ENCODE data around the gene ZBED5. TPM values are rescaled to one million over a fixed set of nuclear protein-coding genes. Genes with fewer than 3 reads are reported as not detected.

ZBED5 gene
- total RNA-seq, 1 donor from 2014 or later, result 19.5 TPM

DNA sequence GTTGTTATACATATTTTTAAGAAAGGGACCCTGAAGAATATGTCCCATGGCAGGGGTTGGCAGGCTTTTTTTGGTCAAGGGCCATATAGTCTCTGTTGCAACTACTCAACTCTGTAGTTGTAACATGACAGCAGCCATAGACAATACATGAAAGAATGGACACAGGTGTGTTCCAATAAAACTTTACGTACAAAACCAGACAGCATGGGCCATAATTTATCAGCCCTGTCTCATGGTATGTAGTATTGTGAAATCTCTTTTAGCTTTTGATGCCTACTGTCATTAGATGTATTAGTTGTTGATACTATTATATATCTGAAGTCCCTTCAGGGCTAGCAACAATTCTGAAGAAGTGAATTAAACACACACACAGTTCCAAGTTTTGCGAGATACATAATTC lies 2.6 kb downstream of the ZBED5 start:
- FAIRE-seq (no peak), DNase-seq (ENCODE audit: low read depth) (no peak)
- no peaks in the 10 kb centered on the region for H3K27me3 ChIP-seq (ENCODE audit: control insufficient read depth, insufficient read depth, low read length)
- H3K36me3 ChIP-seq (ENCODE audit: control insufficient read depth, insufficient read depth, low read length), result peaks cover 5% of the 10 kb centered on the region
- no peak for TF ChIP-seq CTCF (IDR thresholded peaks at IDR 0.05; ENCODE audit: insufficient read depth, low read length, severe bottlenecking)
- no peak overlapping the region for H3K4me3 ChIP-seq (ENCODE audit: low read depth, low read length)

GRCh38 chr11:10847960-10848860 lies 9.6 kb downstream of the ZBED5 start:
- DNase-seq (ENCODE audit: low read depth) (no peak), FAIRE-seq (no peak)
- Histone ChIP-seq H3K27me3 (ENCODE audit: control insufficient read depth, insufficient read depth, low read length) (no peaks in the 10 kb centered on the region), H3K4me3 (ENCODE audit: low read depth, low read length) (no peak overlapping the region), H3K36me3 (ENCODE audit: control insufficient read depth, insufficient read depth, low read length) (peaks cover 1% of the 10 kb centered on the region)
- TF ChIP-seq CTCF (IDR thresholded peaks at IDR 0.05; ENCODE audit: insufficient read depth, low read length, severe bottlenecking), result no peak

- no peak overlapping the region for H3K4me3 ChIP-seq (ENCODE audit: low read depth, low read length)
- TF ChIP-seq CTCF (IDR thresholded peaks at IDR 0.05; ENCODE audit: insufficient read depth, low read length, severe bottlenecking), result no peak
- no peak for FAIRE-seq
- DNase-seq (ENCODE audit: low read depth), result no peak
- no peaks in the 10 kb centered on the region for H3K36me3 ChIP-seq (ENCODE audit: control insufficient read depth, insufficient read depth, low read length)
- no peaks in the 10 kb centered on the region for H3K27me3 ChIP-seq (ENCODE audit: control insufficient read depth, insufficient read depth, low read length)
Observed at GRCh38 chr11:10846660-10847059, 11.2 kb downstream of the ZBED5 start.

- Histone ChIP-seq H3K36me3 (ENCODE audit: control insufficient read depth, insufficient read depth, low read length) (no peaks in the 10 kb centered on the region), H3K4me3 (ENCODE audit: low read depth, low read length) (no peak overlapping the region), H3K27me3 (ENCODE audit: control insufficient read depth, insufficient read depth, low read length) (no peaks in the 10 kb centered on the region)
- DNase-seq (ENCODE audit: low read depth), result no peak
- no peak for FAIRE-seq
- TF ChIP-seq CTCF (IDR thresholded peaks at IDR 0.05; ENCODE audit: insufficient read depth, low read length, severe bottlenecking), result no peak
Observed at GRCh38 chr11:10845589-10845988, 12.3 kb downstream of the ZBED5 start.

DNA sequence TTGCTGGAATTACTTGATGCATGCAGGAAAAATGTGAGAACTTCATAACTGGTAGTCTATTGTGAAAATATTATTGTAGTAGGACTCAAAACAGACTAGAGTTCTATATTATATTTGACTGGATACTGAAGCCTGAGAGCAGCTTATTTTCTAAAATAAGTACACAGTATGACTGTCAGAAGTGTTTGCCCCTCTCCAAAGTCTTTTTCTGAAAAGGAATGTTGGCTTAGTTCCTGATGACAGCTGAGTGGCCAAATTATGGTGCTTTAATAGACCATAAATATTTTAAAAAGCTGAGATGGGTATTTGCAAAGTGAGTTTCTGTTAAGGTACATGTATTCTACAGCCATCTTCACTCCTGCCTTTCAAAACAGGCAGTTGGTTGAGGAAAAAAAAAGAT lies 13.1 kb downstream of the ZBED5 start:
- Histone ChIP-seq H3K4me3 (ENCODE audit: low read depth, low read length) (no peak overlapping the region), H3K36me3 (ENCODE audit: control insufficient read depth, insufficient read depth, low read length) (no peaks in the 10 kb centered on the region), H3K27me3 (ENCODE audit: control insufficient read depth, insufficient read depth, low read length) (no peaks in the 10 kb centered on the region)
- DNase-seq (ENCODE audit: low read depth), result no peak
- no peak for FAIRE-seq
- no peak for TF ChIP-seq CTCF (IDR thresholded peaks at IDR 0.05; ENCODE audit: insufficient read depth, low read length, severe bottlenecking)

Data from bronchial epithelial cell (primary cell).